Gastrocnemius medialis (tissue), 4 donors: ENCODE results near the gene ATP9B. TPM values are rescaled to one million over a fixed set of nuclear protein-coding genes. Genes with fewer than 3 reads are reported as not detected.

Experiments
- ATAC-seq, 2 donors: fragments of 150-250 bp; one replicate each; pipeline ENCODE4 v1.9.1; 2016
- DNase-seq, 2 donors: peaks; one replicate each; pipeline ENCODE4 v3.0.0-alpha.2; 2019
- H3K27ac ChIP-seq, 4 donors: fragments of 200-600 bp; sonication (generic); 1 replicate in 1 of 4; 2 replicates in 3 of 4; pipeline ENCODE4 v1.5.1; 2016 to 2018; ENCODE audit warnings: mild to moderate bottlenecking in 2 of 4, moderate library complexity in 1 of 4
- H3K27me3 ChIP-seq, 3 donors: fragments of 200-600 bp; sonication (generic) in 2 of 3; 1 replicate in 1 of 3; 2 replicates in 2 of 3; pipeline versions ENCODE4 v1.5.1 to v1.6.0; 2016 to 2019; ENCODE audit warnings: mild to moderate bottlenecking in 1 of 3, moderate library complexity in 1 of 3
- H3K36me3 ChIP-seq, 2 donors: fragments of 200-600 bp; sonication (generic) in 1 of 2; one replicate each; pipeline ENCODE4 v1.5.1; 2017 to 2018
- H3K4me1 ChIP-seq, 2 donors: fragments of 200-600 bp; sonication (generic) in 1 of 2; one replicate each; pipeline ENCODE4 v1.5.1; 2016 to 2017; ENCODE audit warnings: mild to moderate bottlenecking in 2 of 2
- H3K4me3 ChIP-seq, 4 donors: fragments of 200-600 bp; sonication (generic) in 3 of 4; 1 replicate in 1 of 4; 2 replicates in 3 of 4; pipeline ENCODE4 v1.5.1; 2016 to 2019; ENCODE audit warnings: mild to moderate bottlenecking in 2 of 4
- H3K9me3 ChIP-seq, 3 donors: fragments of 200-600 bp; sonication (generic) in 2 of 3; 1 replicate in 1 of 3; 2 replicates in 2 of 3; pipeline ENCODE4 v1.5.1; 2016 to 2019
- CTCF ChIP-seq, 5 experiments: fragments of 450-650 bp in 3 of 5; fragments of 200-600 bp in 2 of 5; sonication (generic) in 2 of 5; IDR thresholded peaks in 4 of 5; conservative IDR thresholded peaks in 1 of 5; 1 replicate in 4 of 5; 2 replicates in 1 of 5; pipeline ENCODE4 v1.5.1; 2016 to 2019; ENCODE audit warnings: antibody characterized with exemption in 5 of 5, mild to moderate bottlenecking in 3 of 5, moderate library complexity in 3 of 5
- POLR2A ChIP-seq, 2 donors: fragments of 450-650 bp; IDR thresholded peaks; one replicate each; pipeline ENCODE4 v1.6.1; 2017; ENCODE audit warnings: antibody characterized with exemption in 2 of 2, mild to moderate bottlenecking in 2 of 2, moderate library complexity in 2 of 2
- in situ Hi-C, 4 donors: fragments of 200-750 bp; cut with MboI; loops; one replicate each; pipeline versions ENCODE4 v1.15.0 to v1.8.0; 2017; ENCODE audit warnings: low sequenced_read_pairs in 4 of 4
- intact Hi-C: fragments of 100-400 bp; cut with DNase I; formaldehyde crosslinking; loops from one replicate; pipeline ENCODE4 v1.15.1; 2023; ENCODE audit warnings: low total_unique reads
- total RNA-seq, 4 donors: library from RNA; depleted of rRNA; stranded (reverse); fragments of >200 nt; gene quantifications; one replicate each; pipeline versions ENCODE4 v1.1.0 to v1.2.3, GENCODE V29; 2016

Gene ATP9B
- total RNA-seq, 4 donors from 2014 or later = 9.9 to 33.6 (median 18.6) TPM

DNA sequence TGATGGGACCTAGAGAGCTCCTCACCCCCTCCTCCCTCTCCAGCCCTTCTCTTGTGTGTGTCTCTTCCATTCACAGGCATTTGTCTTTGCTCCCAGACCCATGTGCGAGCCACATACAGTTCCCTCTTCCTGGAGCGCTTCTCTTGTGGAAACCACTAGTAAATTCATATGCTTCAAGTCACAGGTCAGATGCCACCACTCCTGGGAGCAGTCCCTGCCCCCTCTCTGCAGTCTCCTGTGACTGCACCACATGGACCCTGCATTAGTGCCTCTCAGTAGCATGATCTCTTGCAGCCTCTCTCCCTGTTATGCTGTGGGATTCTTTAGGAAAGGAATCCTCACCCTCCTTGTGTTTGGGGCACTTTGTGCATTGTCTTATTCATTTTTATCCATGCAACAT, 230.1 kb downstream of the ATP9B start:
- Histone ChIP-seq H3K9me3 (no peaks in the 10 kb centered on the region), H3K4me1 (no peaks in the 10 kb centered on the region), H3K36me3 (peaks cover 0 to 23% of the 10 kb centered on the region in 2 donors), H3K27me3 (no peaks in the 10 kb centered on the region), H3K27ac (no peak overlapping the region), H3K4me3 (no peak overlapping the region)
- intact Hi-C loops (no loop called here), in situ Hi-C loops (no loop called here)
- DNase-seq = no peak
- no peak for ATAC-seq
- no peak for TF ChIP-seq POLR2A (IDR thresholded peaks at IDR 0.05)
- TF ChIP-seq CTCF (IDR thresholded peaks at IDR 0.05 in 4 of 5, conservative IDR thresholded peaks at IDR 0.05 in 1 of 5) = no peak

- H3K27ac ChIP-seq = no peak overlapping the region
- H3K4me1 ChIP-seq = no peaks in the 10 kb centered on the region
- no peaks in the 10 kb centered on the region for H3K9me3 ChIP-seq
- DNase-seq (no peak), ATAC-seq (no peak)
- intact Hi-C loops = no loop called here
- H3K27me3 ChIP-seq = no peaks in the 10 kb centered on the region
- TF ChIP-seq CTCF (IDR thresholded peaks at IDR 0.05 in 4 of 5, conservative IDR thresholded peaks at IDR 0.05 in 1 of 5) (no peak), POLR2A (IDR thresholded peaks at IDR 0.05) (no peak)
- no peak overlapping the region for H3K4me3 ChIP-seq
- peaks cover 0 to 23% of the 10 kb centered on the region in 2 donors for H3K36me3 ChIP-seq
- in situ Hi-C loops = no loop called here
Measured at GRCh38 chr18:79299711-79300110, 230.5 kb downstream of the ATP9B start.

DNA sequence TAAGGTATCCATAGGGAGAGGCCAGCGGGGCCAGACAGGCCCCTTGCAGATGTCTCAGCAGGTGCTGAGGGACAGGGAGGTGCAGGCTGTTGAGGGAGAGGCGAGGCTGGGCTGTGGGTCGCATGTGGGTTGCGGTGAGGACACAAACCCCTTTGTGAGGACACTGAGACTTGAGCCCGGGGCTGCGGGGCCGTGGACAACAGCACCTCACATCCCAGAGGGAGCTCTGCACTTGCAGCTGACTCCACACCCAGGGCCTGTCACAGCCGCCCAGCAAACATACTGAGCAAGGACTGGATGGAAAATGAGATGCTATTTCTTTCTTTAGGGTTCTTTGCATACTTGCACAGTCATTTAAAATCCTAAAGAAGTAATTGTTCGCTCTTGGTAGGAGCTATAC, 231.2 kb downstream of the ATP9B start:
- in situ Hi-C loops = no loop called here
- TF ChIP-seq CTCF (IDR thresholded peaks at IDR 0.05 in 4 of 5, conservative IDR thresholded peaks at IDR 0.05 in 1 of 5) = no peak
- no peak for TF ChIP-seq POLR2A (IDR thresholded peaks at IDR 0.05)
- peaks cover 0 to 27% of the 10 kb centered on the region in 2 donors for H3K36me3 ChIP-seq
- H3K4me1 ChIP-seq = no peaks in the 10 kb centered on the region
- H3K4me3 ChIP-seq = no peak overlapping the region
- H3K9me3 ChIP-seq = no peaks in the 10 kb centered on the region
- intact Hi-C loops = no loop called here
- ATAC-seq = no peak
- no peak for DNase-seq
- H3K27me3 ChIP-seq = no peaks in the 10 kb centered on the region
- H3K27ac ChIP-seq = no peak overlapping the region

- no peaks in the 10 kb centered on the region for H3K27me3 ChIP-seq
- H3K27ac ChIP-seq = no peak overlapping the region
- TF ChIP-seq POLR2A (IDR thresholded peaks at IDR 0.05) = no peak
- no peak for TF ChIP-seq CTCF (IDR thresholded peaks at IDR 0.05 in 4 of 5, conservative IDR thresholded peaks at IDR 0.05 in 1 of 5)
- peaks cover 0 to 33% of the 10 kb centered on the region in 2 donors for H3K36me3 ChIP-seq
- no peak for DNase-seq
- no peak for ATAC-seq
- in situ Hi-C loops (no loop called here), intact Hi-C loops (no loop called here)
- H3K4me3 ChIP-seq = no peak overlapping the region
- no peaks in the 10 kb centered on the region for H3K9me3 ChIP-seq
- no peaks in the 10 kb centered on the region for H3K4me1 ChIP-seq
Measured at GRCh38 chr18:79302120-79302519, 232.9 kb downstream of the ATP9B start.

DNA sequence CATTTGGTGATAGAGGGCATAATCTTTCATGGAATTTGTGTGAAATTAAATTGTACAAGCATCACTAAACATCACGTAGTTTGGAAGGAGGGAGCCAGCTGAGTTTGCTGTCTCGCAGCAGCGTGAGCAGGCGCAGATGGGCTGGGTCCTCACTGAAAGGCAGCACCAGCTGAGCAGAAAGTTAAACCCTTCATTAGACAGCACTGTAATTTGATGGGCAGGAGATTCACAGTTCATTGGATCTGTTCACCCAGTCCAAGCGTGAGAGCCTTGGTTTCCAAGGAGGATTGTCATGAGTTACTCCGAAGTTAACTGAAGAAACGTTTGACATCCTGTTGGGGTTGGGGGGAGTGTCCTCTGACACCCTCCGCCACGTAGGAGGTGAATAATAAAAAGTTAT, 236.7 kb downstream of the ATP9B start:
- no peaks in the 10 kb centered on the region for H3K27me3 ChIP-seq
- no peak for ATAC-seq
- no peaks in the 10 kb centered on the region for H3K4me1 ChIP-seq
- H3K4me3 ChIP-seq = no peak overlapping the region
- intact Hi-C loops = no loop called here
- peaks cover 0 to 34% of the 10 kb centered on the region in 2 donors for H3K36me3 ChIP-seq
- DNase-seq = no peak
- no peak for TF ChIP-seq CTCF (IDR thresholded peaks at IDR 0.05 in 4 of 5, conservative IDR thresholded peaks at IDR 0.05 in 1 of 5)
- TF ChIP-seq POLR2A (IDR thresholded peaks at IDR 0.05) = no peak
- in situ Hi-C loops = no loop called here
- H3K27ac ChIP-seq = no peak overlapping the region
- no peaks in the 10 kb centered on the region for H3K9me3 ChIP-seq
